Measurements from ENCODE around the gene ABCC1. TPM values are rescaled to one million over a fixed set of nuclear protein-coding genes. Genes with fewer than 3 reads are reported as not detected.

The ABCC1 gene
- total and polyA plus RNA-seq, 2 of the 8 experiments (the other 6 are each of a cell fraction or from before 2014, with no cell fraction given): 42.6 to 66.8 TPM

DNA sequence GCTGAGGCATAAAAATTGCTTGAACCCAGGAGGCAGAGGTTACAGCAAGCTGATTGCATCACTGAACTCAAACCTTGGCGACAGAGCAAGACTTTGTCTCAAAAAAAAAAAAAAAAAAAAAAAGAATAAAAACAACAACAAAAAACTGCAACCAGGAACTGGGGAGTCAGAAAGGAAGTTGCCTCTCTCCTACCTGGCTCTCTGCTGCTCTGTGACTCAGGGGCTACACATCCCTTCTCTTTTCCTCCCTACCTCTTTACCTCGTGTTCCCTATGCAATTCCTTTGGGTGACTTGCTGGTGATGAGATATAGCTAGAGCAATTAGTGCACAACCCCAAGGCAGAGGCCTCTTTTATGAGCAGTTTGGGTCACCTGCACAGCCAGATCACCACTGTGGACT, 95.9 kb downstream of the ABCC1 start:
- no peak overlapping the region for H2BK15ac ChIP-seq (ENCODE audit: low read length)
- H3K4me2 ChIP-seq (ENCODE audit: insufficient read depth in 1 of 2, low read depth in 2 of 2, low read length in 2 of 2): no peak overlapping the region
- no peak overlapping the region for H4K8ac ChIP-seq (ENCODE audit: extremely low read depth, insufficient read depth, low read length)
- H3K4me3 ChIP-seq (ENCODE audit: extremely low read depth in 1 of 4, insufficient read depth in 2 of 4, low read depth in 3 of 4, low read length in 4 of 4): no peak overlapping the region
- H2AFZ ChIP-seq (ENCODE audit: low read length): no peak overlapping the region
- no peak overlapping the region for H4K91ac ChIP-seq (replicated peaks; ENCODE audit: insufficient read length, low read length)
- ChIA-PET CTCF (ENCODE audit: partially characterized antibody) (interaction anchor here (0.6 to 1.1 kb wide), 3 partner anchors 17 to 171 kb away, joined by 3 to 6 read pairs (median 3); no protein-coding TSS in a partner anchor), POLR2A (ENCODE audit: partially characterized antibody) (no interaction called here)
- peaks cover 2% of the 10 kb centered on the region; the same call in 1 of the 2 replicates for H3K79me1 ChIP-seq (ENCODE audit: low read depth, low read length)
- H2BK120ac ChIP-seq (replicated peaks; ENCODE audit: low read depth, low read length): no peak overlapping the region
- no peak overlapping the region for H3K4ac ChIP-seq (replicated peaks; ENCODE audit: insufficient read length, low read depth, low read length)
- H2BK5ac ChIP-seq (ENCODE audit: low read depth, low read length): no peak overlapping the region
- H2BK20ac ChIP-seq (ENCODE audit: low read length): no peak overlapping the region
- H3K14ac ChIP-seq (ENCODE audit: insufficient read length): no peak overlapping the region
- no peak overlapping the region for H3K27ac ChIP-seq (ENCODE audit: low read depth, low read length)
- H2AK5ac ChIP-seq (ENCODE audit: low read depth, low read length): no peak overlapping the region
- 100% methylated on average over 2 of the region's 2 CpGs; no CpG with 5 or more reads in 1 of the 2 experiments for WGBS, 2 experiments (ENCODE audit: extremely low coverage in 1 of 2, insufficient coverage in 1 of 2, insufficient read length in 1 of 2, insufficient replicate concordance in 2 of 2, low coverage in 1 of 2, low lambda C conversion rate in 2 of 2, missing lambda C conversion rate in 1 of 2)
- H4K20me1 ChIP-seq (replicated peaks in 1 of 2; ENCODE audit: control insufficient read depth in 1 of 2, insufficient read depth in 2 of 2, low read length in 2 of 2): peaks cover 2 to 3% of the 10 kb centered on the region in 2 experiments
- no peaks in the 10 kb centered on the region for H3K9me3 ChIP-seq (ENCODE audit: insufficient read depth in 2 of 2, low read depth in 1 of 2, low read length in 1 of 2)
- no peaks in the 10 kb centered on the region for H3K23me2 ChIP-seq (ENCODE audit: low read depth, low read length)
- H4K5ac ChIP-seq (ENCODE audit: insufficient read length, low read depth, low read length): no peak overlapping the region
- H3K27me3 ChIP-seq (replicated peaks in 1 of 4; ENCODE audit: control insufficient read depth in 3 of 4, extremely low read depth in 1 of 4, insufficient read depth in 3 of 4, low read length in 3 of 4): no peaks in the 10 kb centered on the region; a peak in 1 of 7 replicates
- no peak for DNase-seq (ENCODE audit: low read depth in 1 of 2, low spot score in 2 of 2)
- H3K9ac ChIP-seq (replicated peaks in 1 of 4; ENCODE audit: extremely low read depth in 1 of 4, low read depth in 3 of 4, low read length in 3 of 4): no peak overlapping the region
- no peak overlapping the region for H3K18ac ChIP-seq (ENCODE audit: extremely low read depth, low read length)
- peaks cover 0 to 3% of the 10 kb centered on the region in 2 experiments; a peak in 1 of 4 replicates for H3K79me2 ChIP-seq (ENCODE audit: control insufficient read depth in 1 of 2, insufficient read depth in 2 of 2, low read length in 2 of 2)
- peaks cover 27 to 66% (median 43%) of the 10 kb centered on the region in 4 experiments for H3K36me3 ChIP-seq (ENCODE audit: control insufficient read depth in 2 of 4, insufficient read depth in 4 of 4, low read length in 3 of 4)
- H2BK12ac ChIP-seq (ENCODE audit: low read depth, low read length): no peak overlapping the region
- FAIRE-seq: no peak
- no peak overlapping the region for H3K56ac ChIP-seq (replicated peaks; ENCODE audit: insufficient read length, low read depth, low read length)
- H3K23ac ChIP-seq (ENCODE audit: insufficient read length): no peak overlapping the region
- peaks cover 0 to 4% (median 1%) of the 10 kb centered on the region in 4 experiments; a peak in 4 of 7 replicates for H3K4me1 ChIP-seq (replicated peaks in 1 of 4; ENCODE audit: control insufficient read depth in 3 of 4, insufficient read depth in 4 of 4, low read length in 3 of 4)
- TF ChIP-seq SP4 (IDR thresholded peaks at IDR 0.05; ENCODE audit: low read length): no peak
- no peak for TF ChIP-seq TAF1 (IDR thresholded peaks at IDR 0.05; ENCODE audit: low read depth, low read length)
- no peak for TF ChIP-seq GABPA (IDR thresholded peaks at IDR 0.05; ENCODE audit: borderline replicate concordance, insufficient read depth, low read length)
- no peak for TF ChIP-seq POLR2AphosphoS5 (IDR thresholded peaks at IDR 0.05; ENCODE audit: low read depth, low read length)
- no peak for TF ChIP-seq SP1 (IDR thresholded peaks at IDR 0.05; ENCODE audit: low read depth, low read length)
- TF ChIP-seq SUZ12 (IDR thresholded peaks at IDR 0.05; ENCODE audit: low read length): no peak
- no peak for TF ChIP-seq CBX5 (IDR thresholded peaks at IDR 0.05; ENCODE audit: low read depth, low read length)
- no peak for TF ChIP-seq JUN (IDR thresholded peaks at IDR 0.05; ENCODE audit: low read depth, low read length)
- no peak for TF ChIP-seq CBX8 (IDR thresholded peaks at IDR 0.05; ENCODE audit: borderline replicate concordance, low read depth, low read length)
- TF ChIP-seq POU5F1 (IDR thresholded peaks at IDR 0.05; ENCODE audit: low read depth, low read length): no peak
- TF ChIP-seq MAFK (IDR thresholded peaks at IDR 0.05; ENCODE audit: low read depth, low read length): no peak
- TF ChIP-seq, protein P1, sequence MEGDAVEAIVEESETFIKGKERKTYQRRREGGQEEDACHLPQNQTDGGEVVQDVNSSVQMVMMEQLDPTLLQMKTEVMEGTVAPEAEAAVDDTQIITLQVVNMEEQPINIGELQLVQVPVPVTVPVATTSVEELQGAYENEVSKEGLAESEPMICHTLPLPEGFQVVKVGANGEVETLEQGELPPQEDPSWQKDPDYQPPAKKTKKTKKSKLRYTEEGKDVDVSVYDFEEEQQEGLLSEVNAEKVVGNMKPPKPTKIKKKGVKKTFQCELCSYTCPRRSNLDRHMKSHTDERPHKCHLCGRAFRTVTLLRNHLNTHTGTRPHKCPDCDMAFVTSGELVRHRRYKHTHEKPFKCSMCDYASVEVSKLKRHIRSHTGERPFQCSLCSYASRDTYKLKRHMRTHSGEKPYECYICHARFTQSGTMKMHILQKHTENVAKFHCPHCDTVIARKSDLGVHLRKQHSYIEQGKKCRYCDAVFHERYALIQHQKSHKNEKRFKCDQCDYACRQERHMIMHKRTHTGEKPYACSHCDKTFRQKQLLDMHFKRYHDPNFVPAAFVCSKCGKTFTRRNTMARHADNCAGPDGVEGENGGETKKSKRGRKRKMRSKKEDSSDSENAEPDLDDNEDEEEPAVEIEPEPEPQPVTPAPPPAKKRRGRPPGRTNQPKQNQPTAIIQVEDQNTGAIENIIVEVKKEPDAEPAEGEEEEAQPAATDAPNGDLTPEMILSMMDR (IDR thresholded peaks at IDR 0.05; ENCODE audit: control extremely low read depth in 1 of 3, insufficient read depth in 1 of 3, low read depth in 1 of 3, low read length in 3 of 3): no peak
- no peak for TF ChIP-seq KDM1A (IDR thresholded peaks at IDR 0.05; ENCODE audit: borderline replicate concordance, low read length)
